ENCODE data around the gene ST14.

DNA sequence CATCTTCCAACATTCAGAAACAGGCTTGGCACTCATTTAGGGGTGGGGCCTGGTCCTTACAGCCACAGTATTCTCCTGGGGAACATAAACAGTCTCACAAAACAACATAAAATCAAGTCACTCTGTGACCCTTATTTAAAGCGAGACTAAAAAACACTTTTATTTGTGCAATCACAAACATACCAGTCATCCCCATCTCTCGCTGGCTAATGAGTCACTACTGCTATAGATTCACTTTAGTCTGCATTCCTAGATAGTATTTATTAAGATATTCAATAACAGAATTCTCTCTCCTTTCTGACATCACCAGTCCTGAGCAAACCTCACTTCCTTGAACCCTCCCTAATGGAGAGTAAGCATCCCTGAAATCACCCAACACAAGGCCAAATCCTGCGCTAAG lies 87.2 kb downstream of the ST14 start:
- no peak for TF ChIP-seq CTCF (IDR thresholded peaks at IDR 0.05)
- TF ChIP-seq POLR2A (IDR thresholded peaks at IDR 0.05) = no peak
- no peak for TF ChIP-seq POLR2AphosphoS5 (IDR thresholded peaks at IDR 0.05; ENCODE audit: insufficient read depth in 1 of 2, low read depth in 1 of 2)

All from vagina (tissue), 2 donors.